Effector CD8-positive, alpha-beta T cell (primary cell): Measurements from ENCODE around the gene ZNF462.
"Not testable (repeated sequence)": the region's sequence is repeated elsewhere in the genome, so short reads cannot be mapped to it uniquely, and the experiment has no call there.

Source experiments
- DNase-seq: peaks from one replicate; lab custom pipeline; 2025; lab: John Stamatoyannopoulos, UW

The ZNF462 gene

GRCh38 chr9:106889061-106889590 lies 26.2 kb downstream of the ZNF462 start:
- no peak for DNase-seq

GRCh38 chr9:106890608-106891007 lies 27.6 kb downstream of the ZNF462 start:
- no peak for DNase-seq

GRCh38 chr9:106891286-106891685 lies 28.3 kb downstream of the ZNF462 start:
- no peak for DNase-seq

GRCh38 chr9:106892632-106893031 lies 29.7 kb downstream of the ZNF462 start:
- DNase-seq, result no peak

- no peak for DNase-seq
Observed at GRCh38 chr9:106893088-106893487, 30.1 kb downstream of the ZNF462 start.

GRCh38 chr9:106896695-106897094 lies 33.7 kb downstream of the ZNF462 start:
- no peak for DNase-seq

- no peak for DNase-seq
Observed at GRCh38 chr9:106897236-106897635, 34.3 kb downstream of the ZNF462 start.

GRCh38 chr9:106897751-106898150 lies 34.8 kb downstream of the ZNF462 start:
- no peak for DNase-seq

- not testable (repeated sequence) for DNase-seq
Observed at GRCh38 chr9:106900523-106900922, 37.6 kb downstream of the ZNF462 start.

GRCh38 chr9:106906129-106906528 lies 43.2 kb downstream of the ZNF462 start:
- no peak for DNase-seq

- no peak for DNase-seq
Observed at GRCh38 chr9:106911951-106912350, 49.0 kb downstream of the ZNF462 start.

GRCh38 chr9:106913276-106913675 lies 50.3 kb downstream of the ZNF462 start:
- DNase-seq, result no peak

- DNase-seq, result no peak
Observed at GRCh38 chr9:106915851-106916250, 52.9 kb downstream of the ZNF462 start.

GRCh38 chr9:106916466-106917235 lies 53.7 kb downstream of the ZNF462 start:
- DNase-seq, result no peak

- DNase-seq, result no peak
Observed at GRCh38 chr9:106918825-106919509, 56.0 kb downstream of the ZNF462 start.

- no peak for DNase-seq
Observed at GRCh38 chr9:106920091-106920490, 57.1 kb downstream of the ZNF462 start.

GRCh38 chr9:106920701-106921283 lies 57.8 kb downstream of the ZNF462 start:
- DNase-seq, result no peak

GRCh38 chr9:106921341-106921899 lies 58.5 kb downstream of the ZNF462 start:
- DNase-seq, result no peak

GRCh38 chr9:106922026-106922425 lies 59.1 kb downstream of the ZNF462 start:
- DNase-seq, result no peak

- DNase-seq, result no peak
Observed at GRCh38 chr9:106925392-106925791, 62.4 kb downstream of the ZNF462 start.

- no peak for DNase-seq
Observed at GRCh38 chr9:106927916-106928315, 65.0 kb downstream of the ZNF462 start.

- no peak for DNase-seq
Observed at GRCh38 chr9:106928350-106928749, 65.4 kb downstream of the ZNF462 start.
